ENCODE results near the gene ARID2.

Gene ARID2

GRCh38 chr12:45794422-45794821 is 64.9 kb downstream of the ARID2 start:
- ChIA-PET POLR2A (no interaction called here), CTCF (interaction anchor here (0.9 kb wide), 1 partner anchor 19 kb away, joined by 3 read pairs; no protein-coding TSS in a partner anchor)
- H3K36me3 ChIP-seq (ENCODE audit: control insufficient read depth in 4 of 4, insufficient read depth in 4 of 4, low read length in 3 of 4): peaks cover 3 to 4% (median 3%) of the 10 kb centered on the region in 4 experiments
- no peaks in the 10 kb centered on the region for H3K9me3 ChIP-seq (ENCODE audit: control extremely low read depth in 1 of 5, control insufficient read depth in 4 of 5, insufficient read depth in 2 of 5, low read depth in 1 of 5, low read length in 4 of 5)
- 100% methylated on average over 2 of the region's 5 CpGs for WGBS (ENCODE audit: insufficient coverage)
- H3K4me3 ChIP-seq (ENCODE audit: control insufficient read depth in 1 of 7, extremely low read depth in 1 of 7, insufficient read depth in 4 of 7, low read depth in 2 of 7, low read length in 6 of 7): no peak overlapping the region
- DNase-seq: no peak
- H3K27me3 ChIP-seq (replicated peaks in 2 of 5; ENCODE audit: control insufficient read depth in 4 of 5, insufficient read depth in 5 of 5, low read length in 4 of 5): no peaks in the 10 kb centered on the region
- H3K4me1 ChIP-seq (ENCODE audit: control extremely low read depth in 1 of 4, control insufficient read depth in 4 of 4, insufficient read depth in 4 of 4, low read length in 3 of 4): no peaks in the 10 kb centered on the region
- no peak overlapping the region for H3K27ac ChIP-seq (ENCODE audit: insufficient read depth in 1 of 2, low read depth in 1 of 2, low read length in 2 of 2, poor library complexity in 1 of 2, severe bottlenecking in 2 of 2)

- H3K4me3 ChIP-seq (ENCODE audit: control insufficient read depth in 1 of 7, extremely low read depth in 1 of 7, insufficient read depth in 4 of 7, low read depth in 2 of 7, low read length in 6 of 7): no peak overlapping the region
- peaks cover 4 to 6% (median 4%) of the 10 kb centered on the region in 4 experiments for H3K36me3 ChIP-seq (ENCODE audit: control insufficient read depth in 4 of 4, insufficient read depth in 4 of 4, low read length in 3 of 4)
- no peak overlapping the region for H3K27ac ChIP-seq (ENCODE audit: insufficient read depth in 1 of 2, low read depth in 1 of 2, low read length in 2 of 2, poor library complexity in 1 of 2, severe bottlenecking in 2 of 2)
- H3K9me3 ChIP-seq (ENCODE audit: control extremely low read depth in 1 of 5, control insufficient read depth in 4 of 5, insufficient read depth in 2 of 5, low read depth in 1 of 5, low read length in 4 of 5): peaks cover 0 to 5% (median 0%) of the 10 kb centered on the region in 5 experiments
- no CpG with 5 or more reads among the region's 2 CpGs for WGBS (ENCODE audit: insufficient coverage)
- ChIA-PET CTCF (no interaction called here), POLR2A (no interaction called here)
- no peaks in the 10 kb centered on the region for H3K4me1 ChIP-seq (ENCODE audit: control extremely low read depth in 1 of 4, control insufficient read depth in 4 of 4, insufficient read depth in 4 of 4, low read length in 3 of 4)
- no peaks in the 10 kb centered on the region for H3K27me3 ChIP-seq (replicated peaks in 2 of 5; ENCODE audit: control insufficient read depth in 4 of 5, insufficient read depth in 5 of 5, low read length in 4 of 5)
- DNase-seq: no peak
Observed at GRCh38 chr12:45801625-45802024, 72.1 kb downstream of the ARID2 start.

- peaks cover 0 to 5% (median 0%) of the 10 kb centered on the region in 5 experiments for H3K9me3 ChIP-seq (ENCODE audit: control extremely low read depth in 1 of 5, control insufficient read depth in 4 of 5, insufficient read depth in 2 of 5, low read depth in 1 of 5, low read length in 4 of 5)
- H3K36me3 ChIP-seq (ENCODE audit: control insufficient read depth in 4 of 4, insufficient read depth in 4 of 4, low read length in 3 of 4): peaks cover 4 to 6% (median 4%) of the 10 kb centered on the region in 4 experiments
- CTCF ChIA-PET: no interaction called here
- no peak overlapping the region for H3K27ac ChIP-seq (ENCODE audit: insufficient read depth in 1 of 2, low read depth in 1 of 2, low read length in 2 of 2, poor library complexity in 1 of 2, severe bottlenecking in 2 of 2)
- POLR2A ChIA-PET: no interaction called here
- no peaks in the 10 kb centered on the region for H3K27me3 ChIP-seq (replicated peaks in 2 of 5; ENCODE audit: control insufficient read depth in 4 of 5, insufficient read depth in 5 of 5, low read length in 4 of 5)
- H3K4me3 ChIP-seq (ENCODE audit: control insufficient read depth in 1 of 7, extremely low read depth in 1 of 7, insufficient read depth in 4 of 7, low read depth in 2 of 7, low read length in 6 of 7): no peak overlapping the region
- H3K4me1 ChIP-seq (ENCODE audit: control extremely low read depth in 1 of 4, control insufficient read depth in 4 of 4, insufficient read depth in 4 of 4, low read length in 3 of 4): no peaks in the 10 kb centered on the region
- no peak for DNase-seq
Observed at GRCh38 chr12:45803111-45803510, 73.6 kb downstream of the ARID2 start.

GRCh38 chr12:45816652-45817051 is 87.1 kb downstream of the ARID2 start:
- Histone ChIP-seq H3K36me3 (ENCODE audit: control insufficient read depth in 4 of 4, insufficient read depth in 4 of 4, low read length in 3 of 4) (peaks cover 6 to 26% (median 10%) of the 10 kb centered on the region in 4 experiments), H3K27ac (ENCODE audit: insufficient read depth in 1 of 2, low read depth in 1 of 2, low read length in 2 of 2, poor library complexity in 1 of 2, severe bottlenecking in 2 of 2) (no peak overlapping the region), H3K9me3 (ENCODE audit: control extremely low read depth in 1 of 5, control insufficient read depth in 4 of 5, insufficient read depth in 2 of 5, low read depth in 1 of 5, low read length in 4 of 5) (no peaks in the 10 kb centered on the region), H3K27me3 (replicated peaks in 2 of 5; ENCODE audit: control insufficient read depth in 4 of 5, insufficient read depth in 5 of 5, low read length in 4 of 5) (no peaks in the 10 kb centered on the region), H3K4me3 (ENCODE audit: control insufficient read depth in 1 of 7, extremely low read depth in 1 of 7, insufficient read depth in 4 of 7, low read depth in 2 of 7, low read length in 6 of 7) (no peak overlapping the region), H3K4me1 (ENCODE audit: control extremely low read depth in 1 of 4, control insufficient read depth in 4 of 4, insufficient read depth in 4 of 4, low read length in 3 of 4) (no peaks in the 10 kb centered on the region)
- POLR2A ChIA-PET: no interaction called here
- CTCF ChIA-PET: no interaction called here
- DNase-seq: no peak
- no CpG with 5 or more reads among the region's 1 CpG for WGBS (ENCODE audit: insufficient coverage)

GRCh38 chr12:45827974-45828373 is 98.5 kb downstream of the ARID2 start:
- DNase-seq: peak in 2 of 3 donors; percentile 3 to 17
- H3K9me3 ChIP-seq (ENCODE audit: control extremely low read depth in 1 of 5, control insufficient read depth in 4 of 5, insufficient read depth in 2 of 5, low read depth in 1 of 5, low read length in 4 of 5): peaks cover 2 to 34% (median 3%) of the 10 kb centered on the region in 5 experiments
- H3K36me3 ChIP-seq (ENCODE audit: control insufficient read depth in 4 of 4, insufficient read depth in 4 of 4, low read length in 3 of 4): peaks cover 21 to 69% (median 34%) of the 10 kb centered on the region in 4 experiments
- H3K27me3 ChIP-seq (replicated peaks in 2 of 5; ENCODE audit: control insufficient read depth in 4 of 5, insufficient read depth in 5 of 5, low read length in 4 of 5): no peaks in the 10 kb centered on the region
- POLR2A ChIA-PET: no interaction called here
- H3K4me1 ChIP-seq (ENCODE audit: control extremely low read depth in 1 of 4, control insufficient read depth in 4 of 4, insufficient read depth in 4 of 4, low read length in 3 of 4): no peaks in the 10 kb centered on the region
- CTCF ChIA-PET: interaction anchor here (1.6 kb wide), 2 partner anchors 10 to 80 kb away, joined by 3 to 5 read pairs; no protein-coding TSS in a partner anchor
- no peak overlapping the region for H3K27ac ChIP-seq (ENCODE audit: insufficient read depth in 1 of 2, low read depth in 1 of 2, low read length in 2 of 2, poor library complexity in 1 of 2, severe bottlenecking in 2 of 2)
- no peak overlapping the region for H3K4me3 ChIP-seq (ENCODE audit: control insufficient read depth in 1 of 7, extremely low read depth in 1 of 7, insufficient read depth in 4 of 7, low read depth in 2 of 7, low read length in 6 of 7)
- WGBS (ENCODE audit: insufficient coverage): 75% methylated on average over 1 of the region's 3 CpGs

- Histone ChIP-seq H3K27ac (ENCODE audit: insufficient read depth in 1 of 2, low read depth in 1 of 2, low read length in 2 of 2, poor library complexity in 1 of 2, severe bottlenecking in 2 of 2) (no peak overlapping the region), H3K36me3 (ENCODE audit: control insufficient read depth in 4 of 4, insufficient read depth in 4 of 4, low read length in 3 of 4) (peaks cover 18 to 66% (median 30%) of the 10 kb centered on the region in 4 experiments), H3K9me3 (ENCODE audit: control extremely low read depth in 1 of 5, control insufficient read depth in 4 of 5, insufficient read depth in 2 of 5, low read depth in 1 of 5, low read length in 4 of 5) (peaks cover 2 to 34% (median 3%) of the 10 kb centered on the region in 5 experiments), H3K4me3 (ENCODE audit: control insufficient read depth in 1 of 7, extremely low read depth in 1 of 7, insufficient read depth in 4 of 7, low read depth in 2 of 7, low read length in 6 of 7) (no peak overlapping the region), H3K4me1 (ENCODE audit: control extremely low read depth in 1 of 4, control insufficient read depth in 4 of 4, insufficient read depth in 4 of 4, low read length in 3 of 4) (no peaks in the 10 kb centered on the region), H3K27me3 (replicated peaks in 2 of 5; ENCODE audit: control insufficient read depth in 4 of 5, insufficient read depth in 5 of 5, low read length in 4 of 5) (no peaks in the 10 kb centered on the region)
- ChIA-PET POLR2A (no interaction called here), CTCF (interaction anchor here (1.6 kb wide), 2 partner anchors 10 to 81 kb away, joined by 3 to 5 read pairs; no protein-coding TSS in a partner anchor)
- DNase-seq: peak in 1 of 3 donors; percentile 10
- 100% methylated on average over 2 of the region's 2 CpGs for WGBS (ENCODE audit: insufficient coverage)
Observed at GRCh38 chr12:45828402-45828801, 98.9 kb downstream of the ARID2 start.

GRCh38 chr12:45831590-45831989 is 102.1 kb downstream of the ARID2 start:
- CTCF ChIA-PET: no interaction called here
- no peak for DNase-seq
- peaks cover 2 to 40% (median 8%) of the 10 kb centered on the region in 5 experiments for H3K9me3 ChIP-seq (ENCODE audit: control extremely low read depth in 1 of 5, control insufficient read depth in 4 of 5, insufficient read depth in 2 of 5, low read depth in 1 of 5, low read length in 4 of 5)
- H3K36me3 ChIP-seq (ENCODE audit: control insufficient read depth in 4 of 4, insufficient read depth in 4 of 4, low read length in 3 of 4): peaks cover 14 to 65% (median 26%) of the 10 kb centered on the region in 4 experiments
- POLR2A ChIA-PET: no interaction called here
- WGBS (ENCODE audit: insufficient coverage): no CpG with 5 or more reads among the region's 2 CpGs
- no peak overlapping the region for H3K4me3 ChIP-seq (ENCODE audit: control insufficient read depth in 1 of 7, extremely low read depth in 1 of 7, insufficient read depth in 4 of 7, low read depth in 2 of 7, low read length in 6 of 7)
- H3K27ac ChIP-seq (ENCODE audit: insufficient read depth in 1 of 2, low read depth in 1 of 2, low read length in 2 of 2, poor library complexity in 1 of 2, severe bottlenecking in 2 of 2): no peak overlapping the region
- no peaks in the 10 kb centered on the region for H3K4me1 ChIP-seq (ENCODE audit: control extremely low read depth in 1 of 4, control insufficient read depth in 4 of 4, insufficient read depth in 4 of 4, low read length in 3 of 4)
- no peaks in the 10 kb centered on the region for H3K27me3 ChIP-seq (replicated peaks in 2 of 5; ENCODE audit: control insufficient read depth in 4 of 5, insufficient read depth in 5 of 5, low read length in 4 of 5)

Measured in common myeloid progenitor, CD34-positive (primary cell).